ENCODE results near the gene IGF1R. TPM values are rescaled to one million over a fixed set of nuclear protein-coding genes. Genes with fewer than 3 reads are reported as not detected.
"Not testable (repeated sequence)": the region's sequence is repeated elsewhere in the genome, so short reads cannot be mapped to it uniquely, and the experiment has no call there.

IGF1R gene
- total RNA-seq, 3 donors from 2014 or later: 16.7 to 28.6 (median 25.1) TPM

- H3K27me3 Mint-ChIP-seq (ENCODE audit: low read depth): no peaks in the 10 kb centered on the region
- DNase-seq (no peak), ATAC-seq (no peak)
- H3K4me3 Mint-ChIP-seq: no peak overlapping the region
- H3K4me1 Mint-ChIP-seq (ENCODE audit: low read depth): no peaks in the 10 kb centered on the region
- H3K36me3 Mint-ChIP-seq (ENCODE audit: insufficient read depth): no peaks in the 10 kb centered on the region
- H3K9me3 Mint-ChIP-seq: no peaks in the 10 kb centered on the region
Observed at GRCh38 chr15:98977441-98977840, 329.1 kb downstream of the IGF1R start.

GRCh38 chr15:98978153-98978552 is 329.8 kb downstream of the IGF1R start:
- H3K4me3 Mint-ChIP-seq: no peak overlapping the region
- no peak for DNase-seq
- no peaks in the 10 kb centered on the region for H3K9me3 Mint-ChIP-seq
- no peaks in the 10 kb centered on the region for H3K4me1 Mint-ChIP-seq (ENCODE audit: low read depth)
- no peak for ATAC-seq
- H3K27me3 Mint-ChIP-seq (ENCODE audit: low read depth): no peaks in the 10 kb centered on the region
- H3K36me3 Mint-ChIP-seq (ENCODE audit: insufficient read depth): no peaks in the 10 kb centered on the region

- DNase-seq: no peak
- Mint-ChIP-seq H3K4me1 (ENCODE audit: low read depth) (no peaks in the 10 kb centered on the region), H3K36me3 (ENCODE audit: insufficient read depth) (no peaks in the 10 kb centered on the region), H3K9me3 (peaks cover 1% of the 10 kb centered on the region), H3K4me3 (no peak overlapping the region), H3K27me3 (ENCODE audit: low read depth) (peaks cover 6% of the 10 kb centered on the region)
- no peak for ATAC-seq
Observed at GRCh38 chr15:98980899-98981228, 332.5 kb downstream of the IGF1R start.

- Mint-ChIP-seq H3K9me3 (peaks cover 11% of the 10 kb centered on the region), H3K4me1 (ENCODE audit: low read depth) (no peaks in the 10 kb centered on the region), H3K27me3 (ENCODE audit: low read depth) (peaks cover 10% of the 10 kb centered on the region), H3K36me3 (ENCODE audit: insufficient read depth) (peaks cover 4% of the 10 kb centered on the region), H3K4me3 (no peak overlapping the region)
- no peak for ATAC-seq
- DNase-seq: no peak
Observed at GRCh38 chr15:98981851-98982722, 333.7 kb downstream of the IGF1R start.

- peaks cover 4% of the 10 kb centered on the region for H3K36me3 Mint-ChIP-seq (ENCODE audit: insufficient read depth)
- no peak for ATAC-seq
Observed at GRCh38 chr15:98983334-98983733, 335.0 kb downstream of the IGF1R start.

GRCh38 chr15:98986281-98986680 is 337.9 kb downstream of the IGF1R start:
- ATAC-seq (no peak), DNase-seq (no peak)
- Mint-ChIP-seq H3K36me3 (ENCODE audit: insufficient read depth) (peaks cover 4% of the 10 kb centered on the region), H3K27me3 (ENCODE audit: low read depth) (peaks cover 10% of the 10 kb centered on the region), H3K4me3 (no peak overlapping the region), H3K9me3 (peaks cover 11% of the 10 kb centered on the region), H3K4me1 (ENCODE audit: low read depth) (no peaks in the 10 kb centered on the region)

More at GRCh38 chr15:98983334-98983733, 335.0 kb downstream of the IGF1R start:
- peaks cover 10% of the 10 kb centered on the region for H3K27me3 Mint-ChIP-seq (ENCODE audit: low read depth)
- no peak overlapping the region for H3K4me3 Mint-ChIP-seq
- peaks cover 11% of the 10 kb centered on the region for H3K9me3 Mint-ChIP-seq
- DNase-seq: no peak
- no peaks in the 10 kb centered on the region for H3K4me1 Mint-ChIP-seq (ENCODE audit: low read depth)

GRCh38 chr15:98994892-98995291 is 346.6 kb downstream of the IGF1R start:
- H3K4me3 Mint-ChIP-seq: no peak overlapping the region
- no peaks in the 10 kb centered on the region for H3K4me1 Mint-ChIP-seq (ENCODE audit: low read depth)
- no peaks in the 10 kb centered on the region for H3K27me3 Mint-ChIP-seq (ENCODE audit: low read depth)
- peaks cover 7% of the 10 kb centered on the region for H3K9me3 Mint-ChIP-seq
- ATAC-seq: no peak
- H3K36me3 Mint-ChIP-seq (ENCODE audit: insufficient read depth): peaks cover 3% of the 10 kb centered on the region
- DNase-seq: no peak

- Mint-ChIP-seq H3K4me3 (no peak overlapping the region), H3K9me3 (peaks cover 7% of the 10 kb centered on the region), H3K4me1 (ENCODE audit: low read depth) (no peaks in the 10 kb centered on the region)
Observed at GRCh38 chr15:98996169-98996568, 347.8 kb downstream of the IGF1R start.

GRCh38 chr15:98996624-98997023 is 348.3 kb downstream of the IGF1R start:
- ATAC-seq: no peak
- H3K27me3 Mint-ChIP-seq (ENCODE audit: low read depth): no peaks in the 10 kb centered on the region

More at GRCh38 chr15:98996169-98996568, 347.8 kb downstream of the IGF1R start:
- no peaks in the 10 kb centered on the region for H3K27me3 Mint-ChIP-seq (ENCODE audit: low read depth)
- ATAC-seq (no peak), DNase-seq (no peak)
- peaks cover 3% of the 10 kb centered on the region for H3K36me3 Mint-ChIP-seq (ENCODE audit: insufficient read depth)

GRCh38 chr15:98997312-98997711 is 349.0 kb downstream of the IGF1R start:
- Mint-ChIP-seq H3K4me3 (no peak overlapping the region), H3K9me3 (peaks cover 7% of the 10 kb centered on the region), H3K36me3 (ENCODE audit: insufficient read depth) (peaks cover 3% of the 10 kb centered on the region), H3K27me3 (ENCODE audit: low read depth) (no peaks in the 10 kb centered on the region), H3K4me1 (ENCODE audit: low read depth) (no peaks in the 10 kb centered on the region)
- no peak for ATAC-seq
- no peak for DNase-seq

More at GRCh38 chr15:98996624-98997023, 348.3 kb downstream of the IGF1R start:
- no peak for DNase-seq
- Mint-ChIP-seq H3K9me3 (peaks cover 7% of the 10 kb centered on the region), H3K4me1 (ENCODE audit: low read depth) (no peaks in the 10 kb centered on the region), H3K36me3 (ENCODE audit: insufficient read depth) (peaks cover 3% of the 10 kb centered on the region), H3K4me3 (no peak overlapping the region)

- H3K36me3 Mint-ChIP-seq (ENCODE audit: insufficient read depth): peaks cover 3% of the 10 kb centered on the region
- DNase-seq (no peak), ATAC-seq (no peak)
- H3K9me3 Mint-ChIP-seq: peaks cover 7% of the 10 kb centered on the region
- no peak overlapping the region for H3K4me3 Mint-ChIP-seq
- no peaks in the 10 kb centered on the region for H3K4me1 Mint-ChIP-seq (ENCODE audit: low read depth)
- H3K27me3 Mint-ChIP-seq (ENCODE audit: low read depth): no peaks in the 10 kb centered on the region
Observed at GRCh38 chr15:98997755-98998154, 349.4 kb downstream of the IGF1R start.

GRCh38 chr15:98998279-98998678 is 349.9 kb downstream of the IGF1R start:
- no peak overlapping the region for H3K4me3 Mint-ChIP-seq
- no peaks in the 10 kb centered on the region for H3K27me3 Mint-ChIP-seq (ENCODE audit: low read depth)
- DNase-seq: no peak
- H3K36me3 Mint-ChIP-seq (ENCODE audit: insufficient read depth): peaks cover 3% of the 10 kb centered on the region
- H3K4me1 Mint-ChIP-seq (ENCODE audit: low read depth): no peaks in the 10 kb centered on the region
- ATAC-seq: no peak
- H3K9me3 Mint-ChIP-seq: peaks cover 7% of the 10 kb centered on the region

GRCh38 chr15:98999233-98999632 is 350.9 kb downstream of the IGF1R start:
- Mint-ChIP-seq H3K36me3 (ENCODE audit: insufficient read depth) (peaks cover 3% of the 10 kb centered on the region), H3K9me3 (peaks cover 7% of the 10 kb centered on the region), H3K27me3 (ENCODE audit: low read depth) (no peaks in the 10 kb centered on the region), H3K4me1 (ENCODE audit: low read depth) (no peaks in the 10 kb centered on the region), H3K4me3 (no peak overlapping the region)
- ATAC-seq: no peak
- no peak for DNase-seq

GRCh38 chr15:99002226-99002625 is 353.9 kb downstream of the IGF1R start:
- no peaks in the 10 kb centered on the region for H3K9me3 Mint-ChIP-seq
- H3K4me1 Mint-ChIP-seq (ENCODE audit: low read depth): no peaks in the 10 kb centered on the region
- H3K36me3 Mint-ChIP-seq (ENCODE audit: insufficient read depth): no peaks in the 10 kb centered on the region
- no peak for ATAC-seq
- H3K4me3 Mint-ChIP-seq: no peak overlapping the region
- no peak for DNase-seq
- H3K27me3 Mint-ChIP-seq (ENCODE audit: low read depth): no peaks in the 10 kb centered on the region

GRCh38 chr15:99003317-99003716 is 355.0 kb downstream of the IGF1R start:
- H3K9me3 Mint-ChIP-seq; H3K36me3 Mint-ChIP-seq (ENCODE audit: insufficient read depth); H3K4me1 Mint-ChIP-seq (ENCODE audit: low read depth); ATAC-seq; DNase-seq; H3K27me3 Mint-ChIP-seq (ENCODE audit: low read depth); H3K4me3 Mint-ChIP-seq: not testable (repeated sequence)

All from activated T-cell treated with anti-CD3 and anti-CD28 coated beads, Interleukin-2, amount 50 U/mL, for 4 hours (primary cell).